HG03342 (cell line): ENCODE results near the gene STAT5A.
"Not testable (repeated sequence)": the region's sequence is repeated elsewhere in the genome, so short reads cannot be mapped to it uniquely, and the experiment has no call there.

Experiments used
- ATAC-seq: cut with Tn5 transposase; IDR thresholded peaks from one replicate; pipeline ENCODE4 v1.9.1; 2021; ENCODE audit warnings: mild to moderate bottlenecking, moderate library complexity; ENCODE audit not compliant: unreplicated experiment

STAT5A gene

GRCh38 chr17:42287977-42288802 is at the start of gene STAT5A:
Gene STAT5A, plus strand, starts transcription at chr17:42288498. Its CDS starts 914 bp downstream, at chr17:42289412.
- ATAC-seq: peak; percentile 41

- ATAC-seq: not testable (repeated sequence)
These were observed 48.7 kb upstream of the STAT5A start for GRCh38 chr17:42239576-42239975.

GRCh38 chr17:42240201-42240600 is 48.1 kb upstream of the STAT5A start:
- no peak for ATAC-seq

GRCh38 chr17:42240863-42241262 is 47.4 kb upstream of the STAT5A start:
- not testable (repeated sequence) for ATAC-seq

DNA sequence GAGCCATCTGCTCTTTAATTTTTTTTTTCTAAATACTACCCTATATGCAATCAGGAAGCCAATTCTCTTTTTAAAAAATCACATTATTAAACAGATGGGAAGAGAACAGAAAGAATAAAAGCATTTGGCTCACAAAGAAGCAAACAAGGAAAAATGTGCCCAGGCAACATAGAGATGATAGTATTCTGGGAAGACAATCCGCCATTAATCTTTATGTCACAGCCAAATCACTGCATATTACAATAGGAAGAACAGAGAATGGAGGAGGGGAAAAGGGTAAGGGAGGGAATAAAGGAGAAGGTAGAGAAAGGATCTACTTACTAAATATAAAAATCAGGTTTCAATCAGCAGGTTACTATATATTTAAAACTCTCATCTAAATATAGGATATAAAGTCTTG is 46.4 kb upstream of the STAT5A start:
- ATAC-seq: no peak

DNA sequence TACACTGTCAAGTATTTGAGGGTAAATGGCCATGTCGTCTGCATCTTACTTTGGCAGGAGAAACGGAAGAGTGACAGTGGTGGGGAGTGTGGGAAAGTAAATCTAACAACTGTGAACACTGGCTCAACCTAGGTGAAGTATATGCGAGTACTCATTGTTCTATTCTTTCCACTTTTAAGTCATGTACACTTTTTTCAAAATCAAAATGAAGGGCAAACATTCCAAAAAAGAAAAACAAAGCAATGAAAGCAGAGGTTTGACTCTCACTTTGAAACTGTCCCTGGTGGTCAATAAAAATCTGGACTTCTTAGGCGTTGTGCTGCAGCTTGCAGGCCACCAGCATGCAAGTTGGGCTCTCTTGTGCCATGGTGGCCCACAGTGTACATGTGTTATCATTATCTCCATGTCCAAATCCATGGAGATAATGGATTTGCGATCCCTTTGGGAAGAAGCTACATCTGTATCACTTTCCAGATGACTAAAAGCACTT is 44.8 kb upstream of the STAT5A start:
- no peak for ATAC-seq

GRCh38 chr17:42244116-42244515 is 44.2 kb upstream of the STAT5A start:
- ATAC-seq: not testable (repeated sequence)

DNA sequence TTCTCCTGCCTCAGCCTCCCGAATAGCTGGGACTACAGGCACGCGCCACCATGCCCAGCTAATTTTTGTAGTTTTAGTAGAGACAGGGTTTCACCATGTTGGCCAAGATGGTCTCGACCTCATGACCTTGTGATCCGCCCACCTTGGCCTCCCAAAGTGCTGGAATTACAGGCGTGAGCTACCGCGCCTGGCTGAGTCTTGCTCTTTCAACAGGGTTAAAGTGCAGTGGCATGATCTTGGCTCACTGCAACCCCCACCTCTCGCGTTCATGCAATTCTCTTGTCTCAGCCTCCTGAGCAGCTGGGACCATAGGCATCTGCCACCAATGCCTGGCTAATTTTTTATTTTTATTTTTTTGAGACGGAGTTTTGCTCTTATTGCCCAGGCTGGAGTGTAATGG is 43.1 kb upstream of the STAT5A start:
- ATAC-seq: not testable (repeated sequence)

DNA sequence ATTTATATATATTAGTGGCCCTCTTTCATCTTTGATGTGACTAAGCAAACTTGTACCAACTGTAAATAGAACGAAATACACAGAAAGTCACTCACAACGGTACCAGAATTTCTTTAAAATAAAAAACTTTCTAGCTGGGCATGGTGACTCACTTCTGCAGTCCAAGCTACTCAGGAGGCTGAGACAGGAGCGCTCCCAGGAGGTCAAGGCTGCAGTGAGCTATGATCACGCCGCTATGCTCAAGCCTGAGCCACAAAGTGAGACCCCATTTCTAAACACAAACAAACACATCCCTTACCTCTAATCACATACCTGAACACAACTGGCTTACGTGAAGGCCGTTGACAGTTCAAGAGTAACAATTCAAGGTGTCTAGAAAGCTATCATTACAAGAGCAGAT is 41.8 kb upstream of the STAT5A start:
- ATAC-seq: no peak

GRCh38 chr17:42247734-42248133 is 40.6 kb upstream of the STAT5A start:
- ATAC-seq: no peak

- peak; percentile 80 for ATAC-seq
These were observed 39.7 kb upstream of the STAT5A start for GRCh38 chr17:42248351-42249179.

- no peak for ATAC-seq
These were observed 38.4 kb upstream of the STAT5A start for GRCh38 chr17:42249681-42250446.

- ATAC-seq: no peak
These were observed 37.2 kb upstream of the STAT5A start for GRCh38 chr17:42251115-42251514.

GRCh38 chr17:42252597-42253550 is 35.4 kb upstream of the STAT5A start:
- ATAC-seq: no peak

- ATAC-seq: no peak
These were observed 34.7 kb upstream of the STAT5A start for GRCh38 chr17:42253578-42253977.

DNA sequence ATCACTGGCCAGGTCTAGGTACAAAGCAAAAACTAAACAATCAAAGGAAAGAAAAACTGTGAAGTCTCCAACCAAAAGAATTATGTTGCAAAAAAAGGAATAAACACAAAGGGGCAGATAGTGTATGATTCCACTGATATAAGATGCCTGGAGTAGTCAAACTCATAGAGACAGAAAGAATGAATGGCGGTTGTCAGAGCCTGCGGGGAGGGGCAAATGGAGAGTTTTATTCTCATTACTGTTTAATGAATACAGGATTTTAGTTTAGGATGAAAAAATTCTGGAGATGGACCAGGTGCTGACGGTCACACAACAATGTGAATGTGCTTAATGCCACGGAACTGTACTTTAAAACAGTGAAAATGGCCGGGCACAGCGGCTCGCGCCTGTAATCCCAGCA is 32.9 kb upstream of the STAT5A start:
- no peak for ATAC-seq

DNA sequence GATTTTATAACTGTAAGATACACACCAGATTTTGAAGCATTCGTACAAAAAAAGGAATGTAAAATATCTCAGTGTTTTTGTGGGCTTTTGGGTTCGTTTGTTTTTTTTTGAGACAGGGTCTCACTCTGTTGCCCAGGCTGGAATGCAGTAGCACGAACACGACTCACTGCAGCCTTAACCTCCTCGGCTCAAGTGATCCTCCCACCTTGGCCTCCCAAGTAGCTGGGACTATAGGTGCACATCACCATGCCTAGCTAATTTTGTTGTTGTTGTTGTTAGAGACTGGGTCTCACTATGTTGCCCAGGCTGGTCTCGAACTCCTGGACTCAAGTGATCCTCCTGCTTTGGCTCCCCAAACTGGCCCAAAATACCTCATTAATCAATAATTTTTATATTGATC is 28.0 kb upstream of the STAT5A start:
- no peak for ATAC-seq

DNA sequence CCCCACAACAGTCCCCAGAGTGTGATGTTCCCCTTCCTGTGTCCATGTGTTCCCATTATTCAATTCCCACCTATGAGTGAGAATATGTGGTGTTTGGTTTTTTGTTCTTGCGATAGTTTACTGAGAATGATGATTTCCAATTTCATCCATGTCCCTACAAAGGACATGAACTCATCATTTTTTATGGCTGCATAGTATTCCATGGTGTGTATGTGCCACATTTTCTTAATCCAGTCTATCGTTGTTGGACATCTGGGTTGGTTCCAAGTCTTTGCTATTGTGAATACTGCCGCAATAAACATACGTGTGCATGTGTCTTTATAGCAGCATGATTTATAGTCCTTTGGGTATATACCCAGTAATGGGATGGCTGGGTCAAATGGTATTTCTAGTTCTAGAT is 23.9 kb upstream of the STAT5A start:
- not testable (repeated sequence) for ATAC-seq

DNA sequence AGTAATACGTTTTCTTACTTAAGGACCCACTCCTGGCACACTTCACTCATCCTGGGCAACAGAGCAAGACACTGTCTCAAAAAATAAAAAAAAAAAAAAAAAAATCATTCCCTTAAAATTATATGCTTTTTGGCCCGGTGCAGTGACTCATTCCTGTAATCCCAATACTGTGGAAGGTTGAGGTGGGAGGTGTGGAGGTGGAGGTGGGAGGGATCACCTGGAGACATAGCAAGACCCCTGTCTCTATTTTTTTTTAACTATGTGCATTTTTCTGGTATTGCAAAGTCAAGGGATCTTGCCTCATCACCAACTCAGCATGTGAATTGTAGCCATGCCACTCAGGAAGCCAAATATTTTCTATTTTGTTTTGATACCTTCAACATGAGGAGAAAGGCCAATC is 21.8 kb upstream of the STAT5A start:
- ATAC-seq: no peak
